ENCODE results near the gene CCNC.
"Not testable (repeated sequence)": the region's sequence is repeated elsewhere in the genome, so short reads cannot be mapped to it uniquely, and the experiment has no call there.

Gene CCNC

GRCh38 chr6:99602520-99603420, 34.3 kb upstream of the CCNC start:
- DNase-seq (ENCODE audit: low read depth) = no peak

- DNase-seq (ENCODE audit: low read depth) = not testable (repeated sequence)
Observed at GRCh38 chr6:99594696-99595095, 26.2 kb upstream of the CCNC start.

GRCh38 chr6:99592900-99593299, 24.4 kb upstream of the CCNC start:
- DNase-seq (ENCODE audit: low read depth) = no peak

DNA sequence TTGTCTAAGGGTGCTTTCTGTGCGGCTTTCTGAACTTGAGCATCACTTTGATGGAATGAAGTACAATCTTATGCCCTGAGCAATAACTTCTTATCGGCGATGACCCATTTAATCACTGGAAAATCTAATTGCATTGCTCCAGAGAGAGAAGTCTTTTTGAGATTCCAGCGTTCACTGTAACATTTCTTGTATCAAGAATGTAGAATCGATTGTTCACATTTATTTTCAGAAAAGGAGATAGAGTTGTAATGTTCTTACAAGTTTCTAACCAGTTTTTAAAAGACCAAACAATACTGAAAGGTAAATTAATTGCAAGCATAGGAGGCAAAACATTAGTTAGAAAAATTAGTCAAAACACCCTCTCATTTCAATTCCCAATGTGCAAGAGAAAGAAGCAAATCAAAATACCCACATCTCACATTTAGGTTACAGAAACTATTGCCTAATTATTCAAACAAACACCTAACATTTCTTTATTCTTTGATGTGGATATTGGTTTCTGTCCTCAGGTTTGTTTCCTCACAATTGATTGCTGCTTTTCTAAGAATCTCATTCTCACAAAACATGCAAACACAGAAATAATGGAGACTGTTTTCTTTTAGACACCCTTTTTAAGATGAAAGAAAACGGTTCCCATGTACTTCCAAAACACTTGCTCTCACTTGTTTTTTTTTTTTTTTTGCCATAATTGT, 23.4 kb upstream of the CCNC start:
- DNase-seq (ENCODE audit: low read depth) = no peak

DNA sequence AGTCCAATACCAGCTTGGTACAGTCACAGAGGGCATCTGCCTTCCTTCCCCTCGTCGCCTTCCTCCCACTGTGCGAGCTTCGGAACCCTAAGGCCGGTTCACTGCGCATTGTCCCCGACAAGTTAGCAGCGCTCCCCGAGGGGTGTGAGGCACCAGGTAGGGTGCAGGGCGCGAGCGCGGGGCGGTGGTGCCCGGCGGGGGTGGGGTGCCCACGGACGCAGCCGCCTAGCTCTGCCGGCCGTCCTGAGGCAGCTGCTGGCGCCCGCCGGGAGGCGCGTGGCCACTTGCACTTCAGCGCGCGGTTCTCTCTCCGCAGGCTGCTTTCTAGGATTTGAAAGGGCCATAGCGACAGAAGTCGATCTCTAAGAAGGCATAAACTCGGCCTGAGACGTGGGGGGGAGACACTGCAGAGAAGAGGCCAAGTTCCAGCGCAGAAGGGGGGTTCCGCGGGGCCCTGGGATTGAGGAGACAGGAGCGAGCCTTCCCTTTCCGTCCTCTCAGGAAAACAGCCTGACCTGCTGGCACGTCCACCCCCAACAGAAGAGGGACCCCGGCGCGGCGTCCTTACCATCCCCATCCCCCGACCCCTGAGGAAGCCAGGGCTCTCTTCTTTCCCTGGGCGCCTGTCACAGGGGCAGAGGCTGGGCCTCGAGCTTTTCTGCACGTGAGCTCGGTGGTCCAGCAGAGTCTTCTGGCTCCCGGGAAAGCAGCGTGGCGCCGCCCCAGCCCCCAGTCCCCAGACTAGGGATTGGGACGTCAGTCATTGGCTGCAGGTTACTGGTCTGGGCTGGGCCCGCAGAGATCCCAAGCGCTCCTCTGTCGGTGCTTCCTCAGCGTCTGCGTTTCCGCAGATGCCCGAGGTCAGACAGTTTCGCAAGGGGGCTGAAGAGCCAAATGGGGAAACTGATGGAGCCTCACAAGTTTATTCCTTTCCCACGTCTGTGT, 22.5 kb upstream of the CCNC start:
- DNase-seq (ENCODE audit: low read depth) = no peak

GRCh38 chr6:99589907-99590493, 21.5 kb upstream of the CCNC start:
- DNase-seq (ENCODE audit: low read depth) = no peak

- DNase-seq (ENCODE audit: low read depth) = no peak
Observed at GRCh38 chr6:99589290-99589672, 20.8 kb upstream of the CCNC start.

GRCh38 chr6:99588618-99589289, 20.3 kb upstream of the CCNC start:
- DNase-seq (ENCODE audit: low read depth) = peak; percentile 46

DNA sequence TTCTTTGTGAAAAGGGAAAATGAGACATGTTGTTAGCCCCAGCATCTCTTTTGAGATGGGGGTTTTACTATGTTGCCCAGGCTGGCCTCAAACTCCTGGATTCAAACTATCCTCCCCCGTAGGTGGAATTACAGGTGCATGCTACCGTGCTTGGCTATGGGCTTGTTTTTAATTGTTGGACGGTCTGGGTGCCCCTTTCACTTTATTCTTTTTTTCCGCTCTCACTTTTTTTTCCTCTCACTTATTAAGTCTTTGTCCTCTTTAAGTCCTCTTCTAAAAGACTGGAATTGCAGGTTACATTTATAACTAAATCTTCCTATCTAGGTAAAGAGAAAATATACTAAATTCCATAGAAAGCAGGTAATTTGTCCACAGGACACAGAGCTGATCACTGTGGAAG, 19.3 kb upstream of the CCNC start:
- DNase-seq (ENCODE audit: low read depth) = no peak

DNA sequence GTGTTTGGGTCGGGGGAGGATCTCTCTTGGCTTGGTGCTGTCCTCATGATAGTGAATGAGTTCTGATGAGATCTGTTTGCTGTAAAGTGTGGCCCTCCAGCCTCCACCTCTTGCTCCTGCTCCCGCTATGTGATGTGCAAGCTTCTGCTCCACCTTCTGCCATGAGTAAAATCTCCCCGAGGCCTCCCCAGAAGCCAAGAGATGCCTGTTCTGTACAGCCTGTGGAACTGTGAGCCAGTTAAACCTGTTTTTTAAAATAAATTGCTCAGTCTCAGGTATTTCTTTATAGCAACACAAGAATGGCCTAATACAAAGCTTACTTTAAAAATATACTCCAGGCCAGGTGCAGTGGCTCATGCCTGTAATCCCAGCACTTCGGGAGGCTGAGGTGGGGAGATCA, 11.3 kb upstream of the CCNC start:
- DNase-seq (ENCODE audit: low read depth) = no peak

- no peak for DNase-seq (ENCODE audit: low read depth)
Observed at GRCh38 chr6:99575544-99576227, 7.2 kb upstream of the CCNC start.

GRCh38 chr6:99573980-99574617, 5.6 kb upstream of the CCNC start:
- no peak for DNase-seq (ENCODE audit: low read depth)

GRCh38 chr6:99563056-99563723, 5.3 kb downstream of the CCNC start:
- no peak for DNase-seq (ENCODE audit: low read depth)

DNA sequence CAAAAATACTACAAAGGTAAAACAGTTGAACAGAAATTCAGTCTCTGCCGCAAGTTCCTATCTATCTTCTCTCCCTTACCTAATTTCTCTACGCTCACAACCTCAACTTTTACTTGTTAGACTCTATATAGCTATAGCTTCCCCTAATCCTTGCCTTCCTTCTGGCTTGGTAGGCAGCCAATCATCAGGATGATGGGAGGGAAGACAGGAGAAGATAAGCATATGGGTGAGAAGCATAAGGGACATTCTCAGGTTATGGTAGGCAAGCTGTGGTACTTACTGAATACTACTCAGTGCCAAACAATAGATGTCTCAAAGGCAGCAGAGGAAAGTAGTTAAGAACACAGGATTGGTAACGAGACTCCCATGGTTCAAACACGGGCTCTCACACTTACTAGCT, 7.8 kb downstream of the CCNC start:
- no peak for DNase-seq (ENCODE audit: low read depth)

DNA sequence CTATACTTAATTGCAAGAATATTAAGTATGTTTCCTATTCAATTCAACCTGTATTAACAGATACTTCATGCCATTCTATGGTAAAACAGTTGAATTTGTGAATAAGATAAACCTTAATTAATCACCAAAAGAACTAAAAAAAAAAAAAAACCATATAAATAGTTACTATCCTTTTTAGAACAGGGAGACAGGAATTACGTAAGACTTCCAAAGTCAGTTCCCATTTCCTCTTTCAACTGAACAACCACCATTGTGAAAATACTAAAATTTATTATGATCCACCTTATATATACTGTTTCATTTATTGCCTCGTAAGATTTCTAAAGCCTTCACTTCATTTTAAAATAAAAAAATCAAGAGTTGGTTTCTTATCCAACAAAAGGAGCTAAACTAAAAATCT, 9.4 kb downstream of the CCNC start:
- no peak for DNase-seq (ENCODE audit: low read depth)

DNA sequence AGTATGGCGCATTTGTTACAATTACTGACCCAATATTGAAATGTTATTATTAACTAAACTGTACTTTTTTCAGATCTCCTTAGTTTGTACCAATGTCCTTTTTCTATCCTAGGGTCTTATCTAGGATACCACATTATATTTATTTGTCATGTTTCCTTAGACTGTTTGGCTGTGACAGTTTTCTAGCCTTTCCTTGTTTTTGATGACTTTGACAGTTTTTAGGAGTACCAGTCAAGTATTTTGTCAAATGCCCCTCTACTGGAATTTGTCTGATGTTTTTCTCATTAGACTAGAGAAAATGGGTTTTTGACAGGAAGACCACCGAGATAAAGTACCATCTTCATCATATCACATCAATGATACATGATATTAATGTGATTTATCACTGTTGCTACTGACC, 14.6 kb downstream of the CCNC start:
- DNase-seq (ENCODE audit: low read depth) = no peak

- no peak for DNase-seq (ENCODE audit: low read depth)
Observed at GRCh38 chr6:99550046-99550748, 18.3 kb downstream of the CCNC start.

GRCh38 chr6:99548706-99549105, 19.8 kb downstream of the CCNC start:
- DNase-seq (ENCODE audit: low read depth) = no peak

DNA sequence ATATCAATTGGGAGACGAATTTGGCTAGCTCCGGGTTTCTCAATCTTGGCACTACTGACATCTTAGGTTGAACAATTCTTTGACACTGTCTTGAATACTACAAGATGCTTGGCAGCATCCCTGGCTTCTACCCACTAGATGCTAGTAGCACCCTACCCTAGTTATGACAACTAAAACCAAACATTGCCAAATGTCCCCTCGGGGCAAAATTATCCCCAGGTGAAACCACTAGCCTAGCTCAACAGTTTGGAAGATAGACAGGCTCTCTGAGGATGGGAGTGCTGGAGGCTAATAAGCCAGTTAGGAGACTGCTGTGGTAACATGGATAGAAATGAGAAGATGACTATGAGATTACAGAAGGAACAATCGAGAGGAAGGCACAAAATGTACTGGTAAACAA, 20.9 kb downstream of the CCNC start:
- no peak for DNase-seq (ENCODE audit: low read depth)

All from activated gamma-delta T cell treated with anti-CD3 and anti-CD28 coated beads, Interleukin-2, amount 50 U/mL, for 16 hours (primary cell).